Glomerular visceral epithelial cell (primary cell): ENCODE results near the gene HDAC1.
"Not testable (repeated sequence)": the region's sequence is repeated elsewhere in the genome, so short reads cannot be mapped to it uniquely, and the experiment has no call there.

Experiments used
- DNase-seq: peaks from one replicate; pipeline ENCODE4 v3.0.0-alpha.2; 2016; ENCODE audit errors: extremely low spot score

HDAC1 gene

DNA sequence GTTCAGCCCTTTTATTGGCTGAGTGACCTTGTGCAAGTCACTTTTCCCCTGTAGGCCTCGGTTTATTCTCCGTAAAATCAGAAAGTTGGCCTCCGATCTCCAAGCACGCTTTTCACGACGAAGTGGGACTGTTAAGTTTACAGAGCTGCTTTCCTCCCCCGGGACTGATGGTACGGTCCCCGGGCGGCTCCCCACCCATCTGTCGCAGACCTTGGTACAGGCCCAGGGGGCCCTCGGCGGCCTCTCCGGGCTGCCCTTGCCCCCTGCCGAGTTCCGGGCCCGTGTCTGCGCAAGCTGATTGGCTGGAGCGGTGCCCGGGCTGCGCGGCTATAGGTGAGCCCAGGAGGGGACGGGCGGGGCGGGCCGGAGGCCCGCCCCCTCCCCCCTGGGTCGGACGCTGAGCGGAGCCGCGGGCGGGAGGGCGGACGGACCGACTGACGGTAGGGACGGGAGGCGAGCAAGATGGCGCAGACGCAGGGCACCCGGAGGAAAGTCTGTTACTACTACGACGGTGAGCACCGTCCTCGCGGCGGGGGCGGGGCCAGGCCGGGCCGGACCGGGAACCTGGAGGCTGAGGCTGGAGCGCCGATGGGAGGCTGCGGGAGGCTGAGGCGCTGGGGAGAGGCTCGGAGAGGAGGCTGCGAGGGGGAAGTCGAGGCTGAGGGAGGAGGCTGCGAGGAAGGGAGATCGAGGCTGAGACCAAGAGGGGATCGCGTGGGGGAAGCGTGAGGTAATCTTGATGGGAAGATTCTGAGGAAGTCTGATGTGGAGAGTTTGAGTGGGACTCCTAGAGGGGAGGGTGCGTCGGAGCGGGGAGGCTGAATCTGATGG lies at the start of gene HDAC1:
TSS of gene HDAC1 (plus strand) at position 376 of the 831 bp plus-strand sequence. CDS start at position 463, 87 bp downstream.
- peak; percentile 99 for DNase-seq

DNA sequence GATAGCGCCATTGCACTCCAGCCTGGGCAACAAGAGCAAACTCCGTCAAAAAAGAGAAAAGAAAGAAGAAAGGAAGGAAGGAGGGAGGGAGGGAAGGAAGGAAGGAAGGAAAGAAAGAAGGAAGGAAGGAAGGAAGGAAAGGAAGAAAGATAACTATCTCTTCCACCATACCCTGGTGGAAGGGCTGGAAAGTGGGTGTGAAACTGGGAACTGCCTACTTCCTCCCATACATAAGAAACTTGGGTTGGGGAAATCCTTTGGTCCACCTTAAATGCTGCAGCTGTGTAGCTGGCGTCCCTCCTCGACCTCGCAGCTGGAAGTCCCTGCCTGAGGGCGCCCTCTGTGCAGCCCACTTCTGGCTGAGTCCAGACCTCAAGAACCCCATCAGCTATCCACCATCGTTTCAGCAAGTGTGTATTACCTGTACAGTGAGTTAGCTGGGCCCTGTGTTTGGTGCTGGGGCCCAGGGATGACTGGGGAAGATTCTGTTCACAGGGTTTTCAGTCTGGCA lies 49.5 kb upstream of the HDAC1 start:
- DNase-seq: no peak

DNA sequence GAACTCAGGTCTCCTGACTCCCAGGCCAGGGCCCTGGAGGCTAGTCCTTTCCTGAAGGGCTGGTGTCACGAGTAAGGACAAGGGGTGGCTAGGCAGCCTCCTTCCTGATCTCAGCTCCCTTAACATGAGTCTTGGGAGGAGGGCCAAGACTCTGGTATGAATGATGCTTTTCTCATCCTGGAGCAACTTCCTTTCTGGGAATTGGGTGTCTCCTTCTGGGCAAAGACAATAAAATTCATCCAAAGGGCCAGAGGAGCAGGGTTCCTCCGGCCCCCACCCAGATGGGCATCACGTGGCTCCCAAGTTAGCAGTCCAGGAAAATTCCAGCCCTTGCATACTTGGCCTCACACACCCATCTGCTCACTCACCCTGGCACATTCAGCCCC lies 45.0 kb upstream of the HDAC1 start, which contains the start of gene FAM167B:
TSS of gene FAM167B (plus strand) at position 335 of the 386 bp plus-strand sequence. CDS start 200 bp downstream, outside the sequence.
- no peak for DNase-seq

DNA sequence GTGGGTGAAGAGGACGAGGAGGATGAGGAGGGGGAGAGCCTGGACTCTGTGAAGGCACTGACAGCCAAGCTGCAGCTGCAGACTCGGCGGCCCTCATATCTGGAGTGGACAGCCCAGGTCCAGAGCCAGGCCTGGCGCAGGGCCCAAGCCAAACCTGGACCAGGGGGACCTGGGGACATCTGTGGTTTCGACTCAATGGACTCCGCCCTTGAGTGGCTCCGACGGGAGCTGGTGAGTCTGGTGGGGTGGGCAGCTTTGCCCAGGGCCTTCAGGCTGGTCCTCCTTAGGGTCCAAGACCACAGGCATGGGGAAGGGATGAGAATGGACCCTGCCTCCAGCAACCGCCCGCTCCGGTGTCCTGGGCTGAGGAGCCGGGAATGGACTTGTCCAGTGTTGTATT lies 44.4 kb upstream of the HDAC1 start:
- no peak for DNase-seq

DNA sequence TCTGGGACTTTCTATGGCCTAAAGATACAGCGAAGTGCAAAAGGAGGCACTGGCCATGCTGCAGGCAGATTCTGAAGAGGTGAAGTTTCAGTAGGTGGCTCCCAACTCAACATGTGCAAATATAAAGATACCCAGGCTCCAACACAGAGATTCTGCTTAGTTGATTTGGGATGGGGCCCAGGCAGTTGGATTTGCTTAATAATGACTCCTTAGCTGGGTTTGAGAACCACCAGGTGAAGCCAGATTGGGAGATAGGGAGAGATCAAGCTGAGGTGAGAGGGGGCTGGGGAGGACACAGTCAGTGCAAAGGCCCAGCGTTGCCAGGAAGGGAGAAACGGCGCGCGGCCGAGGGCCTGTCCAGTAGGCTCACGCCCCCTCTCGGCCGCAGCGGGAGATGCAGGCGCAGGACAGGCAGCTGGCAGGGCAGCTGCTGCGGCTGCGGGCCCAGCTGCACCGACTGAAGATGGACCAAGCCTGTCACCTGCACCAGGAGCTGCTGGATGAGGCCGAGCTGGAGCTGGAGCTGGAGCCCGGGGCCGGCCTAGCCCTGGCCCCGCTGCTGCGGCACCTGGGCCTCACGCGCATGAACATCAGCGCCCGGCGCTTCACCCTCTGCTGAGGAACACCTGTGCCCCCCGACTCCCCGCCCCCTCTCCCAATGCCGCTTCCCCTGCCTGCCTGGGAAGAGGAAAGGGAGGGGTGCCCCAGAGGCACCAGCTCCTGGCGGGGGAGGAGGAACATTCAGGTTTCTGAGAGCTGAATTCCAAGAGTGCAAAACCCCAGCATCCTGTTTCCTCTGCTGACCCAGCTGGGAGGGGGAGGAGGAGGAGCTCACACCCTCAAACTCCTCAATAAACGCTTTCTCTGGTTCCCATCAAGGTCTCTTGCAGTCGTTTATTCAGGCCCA lies 43.6 kb upstream of the HDAC1 start:
- DNase-seq: peak; percentile 69

DNA sequence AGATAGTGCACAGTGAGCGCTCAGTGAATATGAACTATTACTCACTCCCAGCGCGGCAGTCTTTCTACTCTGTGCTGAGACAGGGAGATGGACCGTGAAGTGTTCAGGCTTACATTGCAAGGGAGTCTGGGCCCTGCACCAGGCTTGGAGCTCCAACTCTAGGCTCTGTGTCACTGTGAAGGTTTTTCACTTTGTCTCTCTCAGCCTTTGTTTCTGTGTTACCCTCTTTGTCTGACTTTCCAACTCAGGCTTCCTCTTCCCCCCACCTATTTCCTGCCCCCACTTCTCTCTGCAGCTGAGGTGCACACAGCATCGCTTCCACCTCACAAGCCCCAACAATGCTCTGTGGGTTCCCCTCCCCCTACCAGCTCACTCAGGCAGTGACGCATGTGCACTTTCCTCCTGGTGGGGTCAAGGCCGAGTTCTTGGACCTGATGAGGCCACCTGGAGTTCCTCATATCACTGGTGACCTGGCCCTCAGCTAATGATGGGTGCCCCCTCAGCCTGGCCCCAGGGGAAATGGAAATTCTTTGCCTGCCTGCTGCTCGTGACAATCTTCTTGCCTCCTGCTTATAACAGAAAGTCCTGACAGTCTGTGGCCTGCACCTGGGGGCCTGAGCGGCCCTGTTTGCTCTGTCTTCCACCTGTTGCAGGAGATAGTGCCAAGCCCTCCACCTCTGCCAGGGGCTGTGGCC lies 41.9 kb upstream of the HDAC1 start:
- DNase-seq: peak; percentile 78

- DNase-seq: no peak
These were observed 40.8 kb upstream of the HDAC1 start, which contains the start of gene LCK for GRCh38 chr1:32250893-32251716. TSS of gene LCK (plus strand) at chr1:32251265. CDS start at chr1:32274330, 23,065 bp downstream.

DNA sequence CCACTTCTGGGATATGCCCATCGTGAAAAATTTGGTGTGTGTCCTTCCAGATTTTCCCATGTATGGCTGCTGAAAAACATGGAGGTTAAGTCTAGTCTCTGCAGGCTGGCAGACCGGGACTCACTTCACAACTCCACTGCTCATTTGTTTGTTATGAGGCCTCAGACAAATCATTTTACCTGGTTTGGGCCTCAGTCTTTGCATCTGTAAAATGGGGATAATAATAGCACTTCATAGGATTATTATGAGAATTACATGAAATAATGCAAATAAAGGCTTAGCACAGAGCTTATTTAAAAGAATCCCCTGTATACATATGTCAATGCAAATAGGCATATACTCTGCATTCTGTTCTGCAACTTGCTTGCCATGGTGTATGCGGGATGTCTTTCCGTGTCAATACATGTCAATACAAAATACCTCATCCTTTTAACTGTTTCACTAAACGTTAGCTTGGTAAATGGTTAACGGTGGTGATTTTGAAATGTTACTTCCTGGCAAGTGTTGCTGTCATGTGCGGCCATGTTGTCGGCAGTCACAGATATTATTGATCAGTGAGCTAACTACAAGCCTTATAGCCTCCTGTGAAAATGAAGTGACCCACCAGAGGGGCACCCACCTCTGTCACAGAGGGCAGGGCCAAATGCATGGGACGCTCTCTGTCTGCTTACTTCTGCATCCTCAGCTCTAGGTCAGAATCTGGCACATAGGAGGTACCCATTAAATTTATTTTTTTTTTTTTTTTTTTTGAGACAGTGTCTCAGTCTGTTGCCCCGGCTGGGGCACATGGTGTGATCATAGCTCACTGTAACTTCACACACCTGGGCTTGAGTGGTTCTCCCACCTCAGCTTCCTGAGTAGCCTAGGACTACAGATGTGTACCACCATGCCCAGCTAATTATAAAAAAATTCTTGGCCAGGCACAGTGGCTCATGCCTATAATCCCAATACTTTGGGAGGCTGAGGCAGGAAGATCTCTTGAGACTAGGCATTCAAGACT lies 36.5 kb upstream of the HDAC1 start:
- no peak for DNase-seq

DNA sequence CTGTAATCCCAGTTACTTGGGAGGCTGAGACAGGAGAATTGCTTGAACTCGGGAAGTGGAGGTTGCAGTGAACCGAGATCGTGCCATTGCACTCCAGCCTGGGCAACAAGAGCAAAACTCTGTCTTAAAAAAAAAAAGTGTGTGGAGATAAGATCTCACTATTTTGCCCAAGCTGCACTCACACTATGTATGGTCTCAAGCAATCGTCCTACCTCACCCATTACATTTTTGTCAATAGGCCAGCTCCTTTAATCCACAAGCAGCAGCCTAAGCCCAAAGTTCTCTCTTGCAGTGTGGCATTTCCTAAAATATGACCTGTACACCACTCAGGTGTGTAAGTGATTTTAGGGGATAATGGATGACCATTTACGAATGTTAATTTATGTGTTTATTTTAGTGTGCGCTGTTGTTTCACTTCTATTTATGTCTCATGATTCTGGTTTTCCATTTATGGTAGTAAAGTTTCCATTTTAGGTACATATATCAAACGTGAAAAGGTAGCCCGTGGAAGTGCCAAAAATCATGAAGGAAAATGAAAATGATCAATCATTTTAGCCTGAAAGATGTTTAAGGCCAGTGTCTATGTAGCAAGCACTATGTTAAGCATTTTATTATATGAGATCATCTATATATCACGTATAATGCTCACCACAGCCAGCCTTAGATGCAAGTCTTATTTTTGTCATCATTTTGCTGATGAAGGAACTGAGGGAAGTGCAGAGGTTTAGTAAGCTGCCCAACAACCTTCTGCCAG lies 35.2 kb upstream of the HDAC1 start:
- no peak for DNase-seq

DNA sequence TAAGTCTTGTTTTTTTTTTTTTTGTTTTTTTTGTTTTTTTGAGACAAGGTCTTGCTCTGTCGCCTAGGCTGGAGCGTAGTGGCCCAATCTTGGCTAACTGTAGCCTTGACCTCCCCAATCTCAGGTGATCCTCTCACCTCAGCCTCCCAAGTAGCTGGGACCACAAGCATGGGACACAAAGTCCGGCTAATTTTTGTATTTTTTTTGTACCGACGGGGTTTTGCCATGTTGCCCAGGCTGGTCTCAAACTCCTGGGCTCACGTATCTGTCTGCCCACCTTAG lies 34.7 kb upstream of the HDAC1 start:
- no peak for DNase-seq

- DNase-seq: not testable (repeated sequence)
These were observed 28.7 kb upstream of the HDAC1 start for GRCh38 chr1:32263236-32263593.

GRCh38 chr1:32263744-32264143 lies 28.1 kb upstream of the HDAC1 start:
- no peak for DNase-seq

DNA sequence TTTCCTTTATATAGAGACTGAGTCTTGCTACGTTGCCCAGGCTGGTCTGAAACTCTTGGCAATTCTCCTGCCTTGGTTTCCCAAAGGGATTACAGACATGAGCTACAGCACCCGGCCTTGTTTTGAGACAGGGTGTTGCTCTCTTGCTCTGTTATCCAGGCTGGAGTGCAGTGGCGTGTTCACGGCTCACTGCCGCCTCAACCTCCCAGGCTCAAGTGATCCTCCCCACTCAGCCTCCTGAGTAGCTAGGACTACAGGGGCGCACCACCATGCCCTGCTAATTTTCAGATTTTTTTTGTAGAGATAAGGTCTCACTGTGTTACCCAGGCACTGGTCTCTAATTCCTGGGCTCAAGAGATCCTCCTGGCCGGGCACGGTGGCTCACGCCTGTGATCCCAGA lies 26.0 kb upstream of the HDAC1 start:
- DNase-seq: no peak

- DNase-seq: peak; percentile 19
These were observed 24.8 kb upstream of the HDAC1 start for GRCh38 chr1:32266921-32267591.

GRCh38 chr1:32269744-32270143 lies 22.1 kb upstream of the HDAC1 start:
- no peak for DNase-seq

DNA sequence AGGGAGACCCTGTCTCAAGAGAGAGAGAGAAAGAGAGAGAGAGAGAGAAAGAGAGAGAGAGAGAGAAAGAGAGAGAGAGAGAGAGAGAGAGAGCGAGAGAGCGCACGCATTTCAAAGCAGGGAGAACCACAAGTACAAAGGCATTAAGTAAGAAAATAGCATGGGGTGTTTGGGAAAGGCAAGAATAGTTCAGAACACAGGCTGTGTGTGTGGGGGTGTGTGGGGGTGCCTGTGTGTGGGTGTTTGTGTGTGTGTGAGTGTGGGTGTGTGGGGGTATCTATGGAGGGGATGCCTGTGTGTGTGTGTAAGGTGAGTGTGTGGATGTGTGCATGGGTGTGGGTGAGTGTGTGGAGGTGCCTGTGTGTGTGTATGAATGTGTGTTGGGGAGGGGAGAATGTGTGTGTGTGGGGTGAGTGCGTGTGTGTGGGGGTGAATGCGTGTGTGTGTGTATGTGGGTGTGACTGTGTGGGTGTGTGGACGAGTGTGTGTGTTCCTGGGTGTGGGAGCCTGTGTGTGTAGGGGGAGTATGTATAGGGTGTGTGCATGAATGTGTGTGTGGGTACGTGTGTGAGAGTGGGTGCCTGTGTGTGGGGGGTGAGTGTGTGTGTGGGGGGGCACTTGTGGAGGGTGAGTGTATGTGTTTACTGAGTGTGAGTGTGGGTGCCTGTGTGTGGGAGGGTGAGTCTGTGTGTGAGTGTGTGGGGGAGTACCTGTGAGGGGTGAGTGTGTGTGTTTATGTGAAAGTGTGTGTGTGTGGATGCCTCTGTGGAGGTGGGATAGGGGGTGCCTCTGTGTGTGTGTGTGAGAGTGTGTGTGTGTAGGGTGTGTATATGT lies 19.1 kb upstream of the HDAC1 start:
- no peak for DNase-seq

- peak; percentile 50 for DNase-seq
These were observed 18.3 kb upstream of the HDAC1 start for GRCh38 chr1:32273391-32274208.
